Common myeloid progenitor, CD34-positive (primary cell): ENCODE data around the gene TEAD3.
"Not testable (repeated sequence)": the region's sequence is repeated elsewhere in the genome, so short reads cannot be mapped to it uniquely, and the experiment has no call there.

Source experiments
- CTCF ChIA-PET: fragments of 350-600 bp; sonication (Branson Sonifier 250); formaldehyde crosslinking; loops from one replicate; lab custom pipeline; 2021; ENCODE audit warnings: antibody characterized with exemption; lab: Charles Lee
- POLR2A ChIA-PET: fragments of 350-600 bp; sonication (Branson Sonifier 250); formaldehyde crosslinking; loops from one replicate; lab custom pipeline; 2021; ENCODE audit warnings: antibody characterized with exemption; lab: Charles Lee
- DNase-seq, 3 donors: peaks; one replicate each; pipeline versions ENCODE4 v3.0.0 to v3.0.0-alpha.2; 2013
- H3K27ac ChIP-seq, 2 experiments: 1 replicate in 1 of 2; 2 replicates in 1 of 2; pipeline ENCODE4 v1.7.0; 2013; ENCODE audit warnings: inconsistent platforms in 2 of 2, low read length in 2 of 2, mild to moderate bottlenecking in 2 of 2, low read depth in 1 of 2, moderate library complexity in 1 of 2; ENCODE audit not compliant: severe bottlenecking in 2 of 2, insufficient read depth in 1 of 2, poor library complexity in 1 of 2
- H3K27me3 ChIP-seq, 5 experiments: replicated peaks in 2 of 5; 1 replicate in 3 of 5; 2 replicates in 2 of 5; pipeline versions ENCODE4 v1.6.1 to v1.7.0; 2013; ENCODE audit warnings: low read length in 4 of 5, mild to moderate bottlenecking in 2 of 5, moderate library complexity in 2 of 5, inconsistent platforms in 1 of 5; ENCODE audit not compliant: insufficient read depth in 5 of 5, control insufficient read depth in 4 of 5
- H3K36me3 ChIP-seq, 4 experiments: 1 replicate in 2 of 4; 2 replicates in 2 of 4; pipeline versions ENCODE4 v1.6.1 to v1.7.0; 2013; ENCODE audit warnings: low read length in 3 of 4, control low read depth in 1 of 4, mild to moderate bottlenecking in 1 of 4; ENCODE audit not compliant: control insufficient read depth in 4 of 4, insufficient read depth in 4 of 4
- H3K4me1 ChIP-seq, 4 experiments: 1 replicate in 3 of 4; 2 replicates in 1 of 4; pipeline versions ENCODE4 v1.6.1 to v1.7.1; 2013; ENCODE audit warnings: low read length in 3 of 4, mild to moderate bottlenecking in 3 of 4, control low read depth in 1 of 4, inconsistent platforms in 1 of 4, moderate library complexity in 1 of 4; ENCODE audit not compliant: control insufficient read depth in 4 of 4, insufficient read depth in 4 of 4; ENCODE audit errors: control extremely low read depth in 1 of 4
- H3K4me3 ChIP-seq, 7 experiments: 1 replicate in 4 of 7; 2 replicates in 3 of 7; pipeline versions ENCODE4 v1.5.1 to v1.7.0; 2013; ENCODE audit warnings: mild to moderate bottlenecking in 7 of 7, low read length in 6 of 7, moderate library complexity in 6 of 7, inconsistent platforms in 2 of 7, low read depth in 2 of 7, control low read depth in 1 of 7; ENCODE audit not compliant: insufficient read depth in 4 of 7, control insufficient read depth in 1 of 7; ENCODE audit errors: extremely low read depth in 1 of 7
- H3K9me3 ChIP-seq, 5 experiments: 1 replicate in 4 of 5; 2 replicates in 1 of 5; pipeline versions ENCODE4 v1.6.1 to v1.7.1; 2013; ENCODE audit warnings: low read length in 4 of 5, mild to moderate bottlenecking in 2 of 5, inconsistent platforms in 1 of 5, low read depth in 1 of 5, moderate library complexity in 1 of 5; ENCODE audit not compliant: control insufficient read depth in 4 of 5, insufficient read depth in 2 of 5; ENCODE audit errors: control extremely low read depth in 1 of 5
- WGBS: methylation state at CpG from one replicate; pipeline ENCODE4 v1.1.5; 2013; ENCODE audit not compliant: insufficient coverage; 5-methylcytosine and 5-hydroxymethylcytosine counted together

Gene TEAD3

GRCh38 chr6:35436071-35436857 lies 60.6 kb downstream of the TEAD3 start:
- Histone ChIP-seq H3K4me3 (no peak overlapping the region), H3K9me3 (no peaks in the 10 kb centered on the region), H3K27me3 (peaks cover 0 to 3% (median 0%) of the 10 kb centered on the region in 5 experiments), H3K36me3 (no peaks in the 10 kb centered on the region), H3K27ac (no peak overlapping the region), H3K4me1 (no peaks in the 10 kb centered on the region)
- CTCF ChIA-PET: interaction anchor here (2.2 kb wide), 1 partner anchor 13 kb away, joined by 8 read pairs; no protein-coding TSS in a partner anchor
- no peak for DNase-seq
- POLR2A ChIA-PET: no interaction called here
- 100% methylated on average over 5 of the region's 8 CpGs for WGBS

GRCh38 chr6:35435074-35435837 lies 61.6 kb downstream of the TEAD3 start:
- POLR2A ChIA-PET: no interaction called here
- Histone ChIP-seq H3K27ac (no peak overlapping the region), H3K4me3 (no peak overlapping the region), H3K9me3 (peaks cover 0 to 3% (median 2%) of the 10 kb centered on the region in 5 experiments), H3K27me3 (peaks cover 0 to 3% (median 0%) of the 10 kb centered on the region in 5 experiments), H3K4me1 (no peaks in the 10 kb centered on the region), H3K36me3 (no peaks in the 10 kb centered on the region)
- WGBS: 97% methylated on average over 10 of the region's 16 CpGs
- CTCF ChIA-PET: interaction anchor here (0.6 to 0.8 kb wide), 2 partner anchors 13 to 31 kb away, joined by 3 read pairs; no protein-coding TSS in a partner anchor
- no peak for DNase-seq

- H3K27me3 ChIP-seq, POLR2A ChIA-PET, H3K4me1 ChIP-seq, H3K27ac ChIP-seq, DNase-seq, H3K36me3 ChIP-seq, H3K4me3 ChIP-seq: not testable (repeated sequence)
- CTCF ChIA-PET: interaction anchor here (0.9 to 1.7 kb wide), 3 partner anchors 16 to 18 kb away, joined by 3 to 4 read pairs (median 4); no protein-coding TSS in a partner anchor
- WGBS: no CpG with 5 or more reads among the region's 3 CpGs
- H3K9me3 ChIP-seq: peaks cover 1 to 28% (median 17%) of the 10 kb centered on the region in 5 experiments
These were observed 64.2 kb downstream of the TEAD3 start for GRCh38 chr6:35432702-35433101.

DNA sequence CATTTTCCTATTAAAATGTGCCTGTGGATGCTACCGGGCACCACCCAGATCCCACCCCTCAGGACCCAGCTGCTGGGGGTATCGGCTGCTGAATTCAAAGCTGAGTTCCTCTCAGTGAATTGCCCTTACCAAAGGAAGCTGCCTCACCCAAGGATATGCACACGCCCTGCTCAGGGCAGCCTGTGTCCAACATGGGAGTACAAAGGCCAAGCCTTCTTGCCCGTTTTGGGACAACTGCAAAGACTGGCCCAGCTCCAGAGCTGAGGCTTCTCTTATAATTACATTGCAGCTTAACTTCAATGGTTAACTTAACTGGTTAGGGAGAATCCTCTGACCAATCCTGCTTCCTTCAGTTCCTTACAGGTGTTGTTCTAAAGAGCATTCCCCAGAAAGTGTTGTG lies 64.6 kb downstream of the TEAD3 start:
- H3K27ac ChIP-seq: no peak overlapping the region
- H3K36me3 ChIP-seq: no peaks in the 10 kb centered on the region
- H3K4me3 ChIP-seq: no peak overlapping the region
- no peak for DNase-seq
- H3K27me3 ChIP-seq: peaks cover 0 to 3% (median 0%) of the 10 kb centered on the region in 5 experiments
- ChIA-PET POLR2A (no interaction called here), CTCF (interaction anchor here (0.9 to 1.7 kb wide), 3 partner anchors 16 to 19 kb away, joined by 3 to 4 read pairs (median 4); no protein-coding TSS in a partner anchor)
- H3K4me1 ChIP-seq: no peaks in the 10 kb centered on the region
- WGBS: 95% methylated on average over 3 of the region's 4 CpGs
- peaks cover 1 to 31% (median 17%) of the 10 kb centered on the region in 5 experiments for H3K9me3 ChIP-seq

GRCh38 chr6:35429463-35429862 lies 67.4 kb downstream of the TEAD3 start:
- Histone ChIP-seq H3K36me3 (peaks cover 0 to 3% (median 0%) of the 10 kb centered on the region in 4 experiments), H3K4me3 (no peak overlapping the region), H3K27ac (no peak overlapping the region), H3K4me1 (peaks cover 0 to 13% (median 10%) of the 10 kb centered on the region in 4 experiments), H3K27me3 (no peaks in the 10 kb centered on the region), H3K9me3 (peaks cover 1 to 31% (median 17%) of the 10 kb centered on the region in 5 experiments)
- ChIA-PET POLR2A (no interaction called here), CTCF (interaction anchor here (1.0 kb wide), 1 partner anchor 9 kb away, joined by 3 read pairs; no protein-coding TSS in a partner anchor)
- peak in 2 of 3 donors; percentile 6 to 23 for DNase-seq
- WGBS: 97% methylated on average over 2 of the region's 2 CpGs

GRCh38 chr6:35428421-35429149 lies 68.3 kb downstream of the TEAD3 start:
- Histone ChIP-seq H3K9me3 (peaks cover 1 to 31% (median 17%) of the 10 kb centered on the region in 5 experiments), H3K27me3 (no peaks in the 10 kb centered on the region), H3K27ac (no peak overlapping the region), H3K36me3 (peaks cover 0 to 6% (median 0%) of the 10 kb centered on the region in 4 experiments), H3K4me1 (peaks cover 0 to 13% (median 10%) of the 10 kb centered on the region in 4 experiments), H3K4me3 (no peak overlapping the region)
- DNase-seq: no peak
- POLR2A ChIA-PET: no interaction called here
- WGBS: 97% methylated on average over 8 of the region's 10 CpGs
- CTCF ChIA-PET: interaction anchor here (0.7 to 1.4 kb wide), 2 partner anchors 9 to 21 kb away, joined by 3 to 5 read pairs; no protein-coding TSS in a partner anchor
